Stimulated activated CD4-positive, alpha-beta T cell treated with anti-CD3 and anti-CD28 coated beads, Interleukin-2, amount 100 ng/mL, for 48 hours (primary cell): ENCODE data around the gene GATB.

ENCODE experiments used
- DNase-seq, 2 donors: peaks; one replicate each; pipeline ENCODE4 v3.0.0-alpha.2; 2020

The GATB gene

GRCh38 chr4:151728679-151729078, 32.1 kb downstream of the GATB start:
- no peak for DNase-seq

- no peak for DNase-seq
These were observed 32.8 kb downstream of the GATB start for GRCh38 chr4:151728006-151728405.

- no peak for DNase-seq
These were observed 33.4 kb downstream of the GATB start for GRCh38 chr4:151727365-151727764.

- DNase-seq = no peak
These were observed 35.7 kb downstream of the GATB start for GRCh38 chr4:151725087-151725486.

- no peak for DNase-seq
These were observed 38.9 kb downstream of the GATB start for GRCh38 chr4:151721916-151722315.

- DNase-seq = no peak
These were observed 39.3 kb downstream of the GATB start for GRCh38 chr4:151721466-151721865.

- no peak for DNase-seq
These were observed 40.9 kb downstream of the GATB start for GRCh38 chr4:151719956-151720334.

GRCh38 chr4:151718984-151719955, 41.5 kb downstream of the GATB start:
- no peak for DNase-seq

- DNase-seq = no peak
These were observed 42.7 kb downstream of the GATB start for GRCh38 chr4:151717909-151718628.

GRCh38 chr4:151717314-151717713, 43.5 kb downstream of the GATB start:
- no peak for DNase-seq

- no peak for DNase-seq
These were observed 44.5 kb downstream of the GATB start for GRCh38 chr4:151716324-151716723.

- DNase-seq = no peak
These were observed 44.9 kb downstream of the GATB start for GRCh38 chr4:151715881-151716280.

- DNase-seq = no peak
These were observed 48.0 kb downstream of the GATB start for GRCh38 chr4:151712777-151713176.

- DNase-seq = no peak
These were observed 49.2 kb downstream of the GATB start for GRCh38 chr4:151711646-151712045.

GRCh38 chr4:151709587-151709986, 51.2 kb downstream of the GATB start:
- DNase-seq = no peak

GRCh38 chr4:151709071-151709470, 51.7 kb downstream of the GATB start:
- DNase-seq = no peak

GRCh38 chr4:151708100-151708499, 52.7 kb downstream of the GATB start:
- DNase-seq = no peak

- DNase-seq = no peak
These were observed 57.4 kb downstream of the GATB start for GRCh38 chr4:151703401-151703800.

- DNase-seq = no peak
These were observed 58.6 kb downstream of the GATB start for GRCh38 chr4:151702256-151702655.

- DNase-seq = peak in 1 of 2 donors; percentile 2
These were observed 60.1 kb downstream of the GATB start for GRCh38 chr4:151700566-151701316.

- DNase-seq = no peak
These were observed 62.6 kb downstream of the GATB start for GRCh38 chr4:151698213-151698612.

- DNase-seq = no peak
These were observed 65.7 kb downstream of the GATB start for GRCh38 chr4:151694961-151695720.
